Cardiac muscle cell (in vitro differentiated cells and primary cell): ENCODE results near the gene MYCBP2. TPM values are rescaled to one million over a fixed set of nuclear protein-coding genes. Genes with fewer than 3 reads are reported as not detected.

Experiments used
- DNase-seq, 2 donors: peaks; one replicate each; pipeline versions ENCODE4 v3.0.0 to v3.0.0-alpha.2; 2010 to 2017; ENCODE audit warnings: low read depth in 1 of 2, low spot score in 1 of 2
- H3K27ac ChIP-seq: fragments of 200-600 bp; sonication (generic); 2 replicates; pipeline ENCODE4 v1.5.1; 2016
- H3K27me3 ChIP-seq: fragments of 200-600 bp; sonication (generic); 2 replicates; pipeline ENCODE4 v1.6.0; 2016; ENCODE audit warnings: control low read depth
- H3K36me3 ChIP-seq: fragments of 200-600 bp; sonication (generic); 2 replicates; pipeline ENCODE4 v1.5.1; 2016; ENCODE audit warnings: control low read depth
- H3K4me1 ChIP-seq: fragments of 200-600 bp; sonication (generic); 2 replicates; pipeline ENCODE4 v1.8.1; 2017; ENCODE audit warnings: low read depth, mild to moderate bottlenecking, mixed run types
- H3K4me3 ChIP-seq: fragments of 200-600 bp; sonication (generic); 2 replicates; pipeline ENCODE4 v1.5.1; 2016; ENCODE audit warnings: mild to moderate bottlenecking
- H3K9me3 ChIP-seq: fragments of 200-600 bp; sonication (generic); 2 replicates; pipeline ENCODE4 v1.5.1; 2017; ENCODE audit warnings: low read depth, mild to moderate bottlenecking, control low read depth
- polyA plus RNA-seq: library from polyadenylated mRNA; unstranded; fragments of >200 nt; fragmentation: Nextera tagmentation; extraction: Ambion mirVana; gene quantifications from 2 replicates; pipeline ENCODE4 v1.2.1, GENCODE V29; 2016
- total RNA-seq: library from RNA; depleted of rRNA; stranded (reverse); fragments of >200 nt; gene quantifications from 2 replicates; pipeline ENCODE4 v1.2.3, GENCODE V29; 2016
- TF ChIP-seq, protein P1 (sequence below): IDR thresholded peaks from 2 replicates; pipeline ENCODE4 v1.5.1; 2012; ENCODE audit warnings: low read depth, mild to moderate bottlenecking, low read length

MYCBP2 gene
- total and polyA plus RNA-seq, 2 experiments from 2014 or later = 19.8 to 51.1 TPM

DNA sequence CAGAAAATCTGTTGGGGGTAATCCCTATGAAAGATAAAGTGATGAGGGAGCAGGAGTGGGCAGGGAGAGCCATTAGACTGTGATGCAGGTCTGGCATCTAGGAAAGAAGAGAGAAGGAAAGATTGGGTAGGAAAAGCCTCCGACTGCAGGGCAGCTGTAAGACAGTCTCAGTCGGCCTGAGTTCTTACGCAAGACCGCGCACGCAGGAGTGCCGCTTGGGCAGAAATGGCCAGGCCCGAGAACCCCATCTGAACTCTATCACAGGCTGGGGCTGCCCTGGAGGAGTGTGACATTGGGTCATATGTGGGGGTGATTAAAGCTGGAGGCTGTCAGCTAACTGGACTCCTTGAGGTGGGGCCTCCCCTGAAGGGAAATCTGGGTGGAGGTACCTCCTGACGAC is 286.1 kb downstream of the MYCBP2 start:
- no peaks in the 10 kb centered on the region for H3K4me1 ChIP-seq
- TF ChIP-seq, protein P1, sequence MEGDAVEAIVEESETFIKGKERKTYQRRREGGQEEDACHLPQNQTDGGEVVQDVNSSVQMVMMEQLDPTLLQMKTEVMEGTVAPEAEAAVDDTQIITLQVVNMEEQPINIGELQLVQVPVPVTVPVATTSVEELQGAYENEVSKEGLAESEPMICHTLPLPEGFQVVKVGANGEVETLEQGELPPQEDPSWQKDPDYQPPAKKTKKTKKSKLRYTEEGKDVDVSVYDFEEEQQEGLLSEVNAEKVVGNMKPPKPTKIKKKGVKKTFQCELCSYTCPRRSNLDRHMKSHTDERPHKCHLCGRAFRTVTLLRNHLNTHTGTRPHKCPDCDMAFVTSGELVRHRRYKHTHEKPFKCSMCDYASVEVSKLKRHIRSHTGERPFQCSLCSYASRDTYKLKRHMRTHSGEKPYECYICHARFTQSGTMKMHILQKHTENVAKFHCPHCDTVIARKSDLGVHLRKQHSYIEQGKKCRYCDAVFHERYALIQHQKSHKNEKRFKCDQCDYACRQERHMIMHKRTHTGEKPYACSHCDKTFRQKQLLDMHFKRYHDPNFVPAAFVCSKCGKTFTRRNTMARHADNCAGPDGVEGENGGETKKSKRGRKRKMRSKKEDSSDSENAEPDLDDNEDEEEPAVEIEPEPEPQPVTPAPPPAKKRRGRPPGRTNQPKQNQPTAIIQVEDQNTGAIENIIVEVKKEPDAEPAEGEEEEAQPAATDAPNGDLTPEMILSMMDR = no peak
- DNase-seq = no peak
- H3K36me3 ChIP-seq = no peaks in the 10 kb centered on the region
- no peaks in the 10 kb centered on the region for H3K9me3 ChIP-seq
- no peak overlapping the region for H3K27ac ChIP-seq
- no peak overlapping the region for H3K4me3 ChIP-seq
- H3K27me3 ChIP-seq = no peaks in the 10 kb centered on the region

DNA sequence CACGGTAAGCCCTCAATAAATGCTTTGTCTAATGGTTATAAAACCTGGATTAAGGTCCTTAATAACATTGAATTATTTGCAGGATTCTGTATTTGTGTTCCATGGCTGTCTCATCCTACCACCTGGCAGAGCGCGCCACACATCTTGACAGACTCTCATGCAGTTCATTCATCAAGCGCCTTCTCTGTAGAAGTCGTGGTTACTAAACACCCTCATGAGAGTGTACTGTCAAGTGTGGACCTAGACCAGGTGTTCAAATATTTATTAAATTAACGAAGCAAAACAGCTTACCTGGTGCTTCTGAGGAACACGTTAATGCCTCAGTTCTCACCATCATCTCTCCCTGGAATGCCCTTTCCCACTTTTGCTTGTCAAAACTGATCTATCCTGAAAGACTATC is 286.8 kb downstream of the MYCBP2 start:
- TF ChIP-seq, protein P1 = no peak
- no peaks in the 10 kb centered on the region for H3K27me3 ChIP-seq
- DNase-seq = no peak
- H3K27ac ChIP-seq = no peak overlapping the region
- no peaks in the 10 kb centered on the region for H3K36me3 ChIP-seq
- H3K4me3 ChIP-seq = no peak overlapping the region
- no peaks in the 10 kb centered on the region for H3K9me3 ChIP-seq
- H3K4me1 ChIP-seq = no peaks in the 10 kb centered on the region

DNA sequence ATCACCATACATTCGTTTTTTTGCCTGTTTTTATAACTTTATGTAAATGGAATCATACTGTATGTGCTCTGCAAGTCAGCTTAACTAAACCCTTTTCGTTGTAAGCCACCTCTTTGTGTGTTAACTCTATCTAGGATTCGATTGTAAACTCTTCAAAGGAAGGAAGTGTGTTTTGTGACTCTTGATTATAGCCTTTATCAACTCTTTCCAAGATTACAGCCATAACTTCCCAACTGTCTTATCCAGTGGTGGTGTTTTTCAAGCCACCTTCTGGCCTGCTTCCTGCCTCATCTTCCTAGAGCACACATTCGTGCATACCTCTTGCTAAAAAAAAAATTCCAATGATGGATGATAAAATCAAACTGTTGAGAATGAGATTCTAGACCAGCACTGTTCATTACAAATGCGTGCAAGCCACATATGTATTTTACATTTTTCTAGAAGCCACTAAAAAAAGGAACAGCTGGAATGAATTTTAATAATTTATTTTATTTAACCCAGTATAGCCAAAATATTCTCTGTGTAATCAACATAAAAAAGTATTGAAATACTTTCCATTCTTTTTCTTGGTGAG is 287.9 kb downstream of the MYCBP2 start:
- Histone ChIP-seq H3K36me3 (no peaks in the 10 kb centered on the region), H3K9me3 (no peaks in the 10 kb centered on the region), H3K27me3 (no peaks in the 10 kb centered on the region), H3K4me3 (no peak overlapping the region), H3K4me1 (no peaks in the 10 kb centered on the region), H3K27ac (no peak overlapping the region)
- DNase-seq = no peak
- TF ChIP-seq, protein P1 = no peak

DNA sequence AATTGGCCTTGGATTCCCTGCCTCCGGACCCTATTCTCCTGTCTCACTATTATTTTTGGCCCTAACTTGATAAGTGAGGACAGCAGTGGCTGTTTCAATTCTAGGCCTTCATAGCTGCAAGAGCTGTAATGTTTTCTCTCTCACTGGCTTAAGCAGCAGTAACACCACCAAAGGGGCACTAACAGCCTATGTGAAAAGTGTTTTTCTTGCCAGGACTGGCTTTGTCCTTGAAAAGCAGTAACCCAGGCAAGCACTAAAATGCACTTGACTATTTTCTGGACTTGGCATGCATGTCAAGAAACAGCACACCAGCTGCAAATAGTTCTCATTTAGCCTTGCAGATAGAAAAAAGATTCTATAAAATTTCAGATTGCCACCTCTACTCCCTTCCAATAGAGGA is 290.6 kb downstream of the MYCBP2 start:
- TF ChIP-seq, protein P1 = no peak
- Histone ChIP-seq H3K27me3 (no peaks in the 10 kb centered on the region), H3K9me3 (no peaks in the 10 kb centered on the region), H3K4me1 (no peaks in the 10 kb centered on the region), H3K36me3 (no peaks in the 10 kb centered on the region), H3K27ac (no peak overlapping the region), H3K4me3 (no peak overlapping the region)
- no peak for DNase-seq

DNA sequence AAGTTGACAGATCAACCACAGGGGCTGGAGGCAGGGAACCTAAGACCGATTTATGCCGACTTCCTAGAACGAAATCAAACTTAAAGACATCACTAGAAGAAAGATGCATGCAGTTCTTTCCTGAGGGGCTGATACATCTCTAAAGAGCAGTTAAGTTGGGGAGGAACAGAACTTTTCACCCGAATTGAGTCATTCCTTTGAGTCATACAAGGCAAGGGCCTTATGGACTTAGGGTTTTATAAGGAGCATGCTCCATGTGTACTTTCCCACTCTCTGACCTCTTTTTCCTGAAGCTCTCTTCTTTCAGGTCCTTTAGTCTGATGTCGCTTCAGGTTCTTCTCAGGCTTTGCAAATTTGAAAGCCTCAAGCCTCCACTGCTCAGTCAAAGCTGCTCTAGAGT is 292.0 kb downstream of the MYCBP2 start:
- no peak overlapping the region for H3K4me3 ChIP-seq
- no peaks in the 10 kb centered on the region for H3K36me3 ChIP-seq
- no peak overlapping the region for H3K27ac ChIP-seq
- H3K4me1 ChIP-seq = no peaks in the 10 kb centered on the region
- H3K9me3 ChIP-seq = no peaks in the 10 kb centered on the region
- TF ChIP-seq, protein P1 = no peak
- H3K27me3 ChIP-seq = no peaks in the 10 kb centered on the region
- no peak for DNase-seq
